HG03575 (cell line): ENCODE measurements around the gene RAPGEF4.

Experiments
- ATAC-seq: cut with Tn5 transposase; IDR thresholded peaks from one replicate; pipeline ENCODE4 v1.9.1; 2021; ENCODE audit not compliant: unreplicated experiment, insufficient number of reproducible peaks, low FRiP score; ENCODE audit errors: extremely low read depth

RAPGEF4 gene

DNA sequence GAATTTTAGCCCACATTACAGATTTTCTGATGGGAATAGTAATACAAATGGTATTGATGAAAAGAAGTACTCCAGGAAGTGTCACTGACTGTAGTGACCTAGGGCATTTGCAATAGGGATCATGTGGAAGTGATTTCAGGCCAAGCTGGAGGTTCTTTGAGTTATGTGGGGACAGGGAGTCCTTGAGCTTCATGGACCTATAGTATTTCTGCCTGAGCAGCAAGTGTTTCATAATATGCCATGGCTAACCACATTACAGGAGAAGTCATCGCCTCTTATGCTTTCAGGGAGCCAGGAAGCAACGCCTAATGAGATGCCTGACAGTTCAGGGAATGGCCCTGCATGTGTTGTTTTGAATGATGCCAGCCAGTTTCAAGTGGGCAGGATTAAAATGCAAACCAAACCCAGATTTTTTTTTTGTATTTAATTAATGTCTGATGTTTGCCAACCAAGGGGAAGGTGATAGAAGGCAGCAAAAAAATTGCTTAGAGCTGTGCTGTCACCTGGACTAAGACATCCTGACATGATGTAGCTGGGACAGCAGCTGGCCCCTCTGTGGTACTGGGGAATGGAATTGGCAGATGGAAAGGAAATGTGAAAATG, 109.5 kb downstream of the RAPGEF4 start:
- ATAC-seq: no peak

- ATAC-seq: no peak
Observed at GRCh38 chr2:172846551-172846950, 110.9 kb downstream of the RAPGEF4 start.

DNA sequence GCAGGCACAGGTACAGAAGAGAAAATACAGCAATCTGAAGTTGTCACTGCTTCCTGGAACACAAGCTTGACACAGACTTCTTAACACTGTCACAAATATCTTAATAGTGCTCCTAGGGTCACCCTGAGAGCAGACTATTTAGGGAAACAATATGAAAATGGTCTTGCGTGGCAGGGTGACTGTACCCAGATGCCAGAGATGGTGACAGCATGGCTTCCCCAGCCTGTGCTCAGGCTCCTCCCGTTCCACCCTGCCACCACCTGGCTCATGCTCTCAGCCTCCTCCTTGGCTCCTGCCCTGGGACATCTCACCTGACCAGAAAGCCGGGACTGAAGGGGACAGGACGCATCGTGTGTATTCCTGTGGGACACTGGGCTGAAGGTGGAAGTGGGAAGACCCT, 111.5 kb downstream of the RAPGEF4 start:
- ATAC-seq: no peak

DNA sequence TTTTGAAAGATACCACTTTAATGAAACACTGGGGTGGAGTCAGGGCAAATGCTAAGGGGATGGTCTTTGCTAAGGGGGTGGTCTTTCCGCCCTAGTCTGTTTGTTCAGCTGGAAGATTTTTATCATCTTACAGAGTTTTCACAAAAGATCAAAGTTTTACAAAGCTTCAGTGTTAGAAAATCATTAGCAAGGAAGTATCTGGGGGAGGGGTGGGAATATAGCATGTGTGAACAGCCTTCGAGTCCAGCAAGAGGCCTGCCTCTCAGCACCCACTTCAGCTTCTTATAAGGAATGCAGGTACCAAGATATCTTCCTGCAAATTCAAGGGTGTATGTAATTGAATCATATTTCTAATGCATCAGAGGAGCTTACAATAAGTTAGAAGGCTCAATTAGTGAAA, 112.9 kb downstream of the RAPGEF4 start:
- no peak for ATAC-seq

- ATAC-seq: no peak
Observed at GRCh38 chr2:172849519-172850217, 114.0 kb downstream of the RAPGEF4 start.

GRCh38 chr2:172855588-172855987, 119.9 kb downstream of the RAPGEF4 start:
- ATAC-seq: no peak

- no peak for ATAC-seq
Observed at GRCh38 chr2:172856606-172857005, 121.0 kb downstream of the RAPGEF4 start.

- ATAC-seq: no peak
Observed at GRCh38 chr2:172858473-172858745, 122.8 kb downstream of the RAPGEF4 start.

DNA sequence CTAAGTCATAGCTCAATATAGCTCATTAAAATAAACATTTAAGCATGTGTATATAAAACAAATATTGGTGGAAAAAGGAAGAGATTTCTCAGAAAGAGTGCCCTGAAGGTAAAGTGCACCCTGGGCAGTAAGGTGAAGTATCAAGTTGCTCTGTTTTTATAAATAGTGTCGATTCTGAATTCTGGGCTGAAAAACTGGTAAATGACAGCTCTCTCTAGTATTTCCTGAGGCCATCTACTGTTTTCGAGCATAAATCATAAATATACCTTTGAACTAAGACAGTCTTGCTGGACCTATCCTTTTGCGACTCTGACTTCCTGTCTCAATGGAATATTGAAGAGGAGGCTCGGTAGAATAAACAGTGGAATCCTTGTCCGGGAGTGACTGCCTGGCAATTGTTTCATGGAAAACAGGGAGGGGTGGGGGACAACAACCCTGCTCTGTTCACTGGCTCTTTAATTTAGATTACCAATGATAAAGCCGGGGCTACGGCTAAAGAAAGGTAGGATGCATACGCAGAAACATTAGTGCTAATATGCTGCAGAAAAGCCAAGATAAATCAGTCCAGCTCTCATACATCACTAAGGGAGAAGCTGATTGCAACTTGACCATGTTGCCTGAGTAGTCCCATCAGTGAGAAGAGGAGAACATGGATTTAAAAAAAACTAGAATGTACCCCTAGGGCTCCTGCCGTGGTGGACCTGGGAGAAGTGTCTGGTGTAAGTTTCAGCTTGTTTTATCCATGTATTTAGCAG, 124.1 kb downstream of the RAPGEF4 start:
- no peak for ATAC-seq

- no peak for ATAC-seq
Observed at GRCh38 chr2:172860336-172860707, 124.7 kb downstream of the RAPGEF4 start.

DNA sequence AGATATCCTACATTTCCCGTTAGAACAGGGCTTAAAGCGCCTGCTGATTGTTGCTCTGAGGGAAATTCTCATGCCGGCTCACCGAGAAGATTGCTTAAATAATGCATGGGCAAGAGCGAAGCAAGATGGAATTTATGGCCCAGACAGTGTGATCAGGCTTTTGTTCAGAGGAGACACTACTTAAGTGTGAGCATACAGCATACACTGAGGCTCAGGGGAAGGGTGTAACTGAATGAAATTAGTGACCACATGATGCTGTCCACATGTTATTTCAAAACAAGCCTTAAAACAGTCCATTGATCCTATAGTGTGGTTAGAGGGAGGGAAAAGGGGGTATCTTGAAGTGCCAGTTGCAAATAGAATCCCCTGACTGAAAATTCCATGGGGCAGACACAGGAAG, 125.5 kb downstream of the RAPGEF4 start:
- ATAC-seq: no peak

DNA sequence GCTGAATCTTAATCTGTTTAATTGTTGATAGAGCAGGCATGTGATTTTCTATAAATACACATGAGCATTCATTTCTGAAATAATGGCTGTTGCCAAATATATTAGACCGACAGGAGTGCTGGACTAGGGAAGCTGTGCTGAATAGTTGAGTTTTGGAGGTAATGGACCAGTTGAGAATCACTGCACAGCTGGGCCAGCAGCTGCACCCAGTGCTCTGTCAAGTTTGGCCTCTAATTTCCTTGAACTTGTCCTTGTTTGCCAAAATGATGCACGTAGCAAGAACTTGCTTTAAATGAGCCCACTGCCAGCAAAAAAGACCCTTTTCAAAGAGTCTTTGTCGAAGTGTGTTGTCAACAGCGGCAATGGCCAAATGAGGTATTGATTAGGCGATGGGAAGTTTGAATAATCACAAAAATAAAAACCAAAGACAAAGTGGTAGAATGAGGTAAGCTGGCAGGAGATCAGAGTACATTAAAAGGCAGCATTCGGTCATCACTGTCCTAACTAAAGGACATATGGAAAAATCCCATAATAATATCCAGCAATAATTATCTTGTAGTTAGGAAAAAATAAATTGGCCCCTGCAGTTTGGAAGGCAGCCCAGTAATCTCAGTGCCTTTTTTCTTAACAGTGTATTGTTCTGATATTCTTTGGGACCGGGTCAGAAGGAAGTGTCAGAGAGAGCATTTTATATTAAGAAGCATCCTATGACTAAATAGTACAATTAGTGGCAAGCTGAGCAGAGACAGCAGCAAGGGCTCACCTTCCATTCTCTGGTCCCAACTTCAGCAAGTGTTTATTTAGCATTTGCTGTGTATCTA, 126.2 kb downstream of the RAPGEF4 start:
- ATAC-seq: no peak

- no peak for ATAC-seq
Observed at GRCh38 chr2:172863341-172863740, 127.7 kb downstream of the RAPGEF4 start.

GRCh38 chr2:172864182-172864581, 128.5 kb downstream of the RAPGEF4 start:
- ATAC-seq: no peak

DNA sequence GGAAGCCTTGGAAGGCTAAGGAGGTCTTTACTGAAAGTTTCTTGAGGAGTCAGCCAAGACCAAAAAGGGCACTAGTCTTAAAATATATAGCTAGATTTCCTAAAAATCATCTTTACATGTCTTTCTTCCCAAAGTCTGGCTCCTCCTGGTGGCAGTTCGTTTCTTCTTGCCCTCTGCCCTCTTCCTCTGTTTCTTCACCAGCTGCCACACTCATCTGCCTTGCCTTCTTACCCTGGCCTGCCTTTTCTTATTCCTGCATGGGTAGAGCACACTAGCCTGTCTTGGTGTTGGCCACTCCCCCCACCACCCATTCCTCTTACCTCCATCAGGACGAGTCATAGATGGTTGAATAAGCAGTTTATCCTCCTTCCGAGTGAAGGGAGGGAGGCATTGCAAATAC, 129.8 kb downstream of the RAPGEF4 start:
- ATAC-seq: no peak

GRCh38 chr2:172869861-172870260, 134.2 kb downstream of the RAPGEF4 start:
- no peak for ATAC-seq

- no peak for ATAC-seq
Observed at GRCh38 chr2:172870396-172870795, 134.8 kb downstream of the RAPGEF4 start.

DNA sequence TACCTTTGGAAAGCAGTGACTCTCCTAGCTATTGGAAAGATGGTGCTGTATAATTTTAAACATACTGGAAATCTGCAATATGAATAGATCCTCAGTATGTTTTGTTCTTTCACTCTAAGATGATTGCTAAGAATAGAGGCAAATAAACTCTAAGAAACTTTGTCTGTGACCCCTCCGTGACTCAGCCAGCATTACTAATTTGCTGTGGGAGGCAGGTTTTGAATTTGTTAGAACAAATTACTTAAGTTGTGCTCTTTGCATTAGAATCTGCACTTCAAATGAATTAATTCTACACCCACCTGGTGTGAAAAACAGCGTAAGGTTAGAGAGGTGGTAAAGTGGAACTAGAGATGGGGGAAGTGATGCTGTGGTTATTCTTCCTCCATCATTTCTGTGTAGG, 142.2 kb downstream of the RAPGEF4 start:
- ATAC-seq: no peak

GRCh38 chr2:172878260-172878659, 142.6 kb downstream of the RAPGEF4 start:
- no peak for ATAC-seq

GRCh38 chr2:172884336-172884735, 148.7 kb downstream of the RAPGEF4 start:
- no peak for ATAC-seq
